ENCODE results near the gene SLC7A14.

DNA sequence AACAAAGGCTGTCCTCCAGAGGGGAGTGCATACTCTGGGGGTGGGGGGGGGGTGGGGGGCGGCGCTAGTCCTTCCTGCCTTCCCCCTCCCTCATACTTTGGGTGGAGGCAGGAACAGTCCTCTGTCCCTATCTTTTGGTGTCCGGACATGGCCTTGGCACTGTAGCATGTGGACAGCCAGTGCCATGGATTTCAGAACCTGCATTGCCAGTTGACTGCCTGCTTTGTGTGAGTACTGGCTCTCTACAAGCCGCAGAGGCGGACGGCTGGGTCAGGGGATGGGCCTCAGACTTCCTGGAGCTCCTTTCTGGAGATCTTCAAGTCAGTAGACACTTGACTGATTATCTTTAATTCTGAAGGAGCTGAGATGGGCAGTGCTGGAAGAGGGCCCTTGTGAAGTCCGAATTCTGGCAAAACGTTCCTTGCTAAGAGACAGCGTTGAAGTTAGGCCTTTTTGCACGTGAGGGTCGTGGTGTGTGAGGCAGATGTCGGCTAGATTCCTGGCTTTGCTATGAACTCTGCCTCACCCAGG is 164.7 kb downstream of the SLC7A14 start:
- TF ChIP-seq, protein P1, sequence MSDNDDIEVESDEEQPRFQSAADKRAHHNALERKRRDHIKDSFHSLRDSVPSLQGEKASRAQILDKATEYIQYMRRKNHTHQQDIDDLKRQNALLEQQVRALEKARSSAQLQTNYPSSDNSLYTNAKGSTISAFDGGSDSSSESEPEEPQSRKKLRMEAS (IDR thresholded peaks at IDR 0.05; ENCODE audit: low read depth, low read length): no peak
- TF ChIP-seq, protein P2, sequence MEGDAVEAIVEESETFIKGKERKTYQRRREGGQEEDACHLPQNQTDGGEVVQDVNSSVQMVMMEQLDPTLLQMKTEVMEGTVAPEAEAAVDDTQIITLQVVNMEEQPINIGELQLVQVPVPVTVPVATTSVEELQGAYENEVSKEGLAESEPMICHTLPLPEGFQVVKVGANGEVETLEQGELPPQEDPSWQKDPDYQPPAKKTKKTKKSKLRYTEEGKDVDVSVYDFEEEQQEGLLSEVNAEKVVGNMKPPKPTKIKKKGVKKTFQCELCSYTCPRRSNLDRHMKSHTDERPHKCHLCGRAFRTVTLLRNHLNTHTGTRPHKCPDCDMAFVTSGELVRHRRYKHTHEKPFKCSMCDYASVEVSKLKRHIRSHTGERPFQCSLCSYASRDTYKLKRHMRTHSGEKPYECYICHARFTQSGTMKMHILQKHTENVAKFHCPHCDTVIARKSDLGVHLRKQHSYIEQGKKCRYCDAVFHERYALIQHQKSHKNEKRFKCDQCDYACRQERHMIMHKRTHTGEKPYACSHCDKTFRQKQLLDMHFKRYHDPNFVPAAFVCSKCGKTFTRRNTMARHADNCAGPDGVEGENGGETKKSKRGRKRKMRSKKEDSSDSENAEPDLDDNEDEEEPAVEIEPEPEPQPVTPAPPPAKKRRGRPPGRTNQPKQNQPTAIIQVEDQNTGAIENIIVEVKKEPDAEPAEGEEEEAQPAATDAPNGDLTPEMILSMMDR (IDR thresholded peaks at IDR 0.05; ENCODE audit: low read depth, low read length): no peak
- no peak for TF ChIP-seq POLR2A (IDR thresholded peaks at IDR 0.05; ENCODE audit: extremely low read depth, insufficient read length)

Data from NB4 (cell line).